ENCODE measurements around the gene RNF144B.
"Not testable (repeated sequence)": the region's sequence is repeated elsewhere in the genome, so short reads cannot be mapped to it uniquely, and the experiment has no call there.

RNF144B gene

DNA sequence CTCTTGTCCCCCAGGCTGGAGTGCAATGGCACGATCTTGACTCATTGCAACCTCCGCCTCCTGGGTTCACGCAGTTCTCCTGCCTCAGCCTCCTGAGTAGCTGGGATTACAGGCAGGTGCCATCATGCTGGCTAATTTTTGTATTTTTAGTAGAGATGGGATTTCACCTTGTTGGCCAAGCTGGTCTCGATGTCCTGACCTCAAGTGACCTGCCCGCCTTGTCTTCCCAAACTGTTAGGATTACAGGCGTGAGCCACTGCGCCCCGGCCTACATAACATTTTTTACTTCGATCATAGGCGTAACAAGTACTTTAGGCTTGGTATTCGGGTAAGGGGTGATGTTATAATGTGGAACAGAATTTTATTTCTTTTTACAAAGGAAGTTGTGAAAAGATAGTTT is 22.5 kb downstream of the RNF144B start:
- not testable (repeated sequence) for DNase-seq (ENCODE audit: low read depth)

DNA sequence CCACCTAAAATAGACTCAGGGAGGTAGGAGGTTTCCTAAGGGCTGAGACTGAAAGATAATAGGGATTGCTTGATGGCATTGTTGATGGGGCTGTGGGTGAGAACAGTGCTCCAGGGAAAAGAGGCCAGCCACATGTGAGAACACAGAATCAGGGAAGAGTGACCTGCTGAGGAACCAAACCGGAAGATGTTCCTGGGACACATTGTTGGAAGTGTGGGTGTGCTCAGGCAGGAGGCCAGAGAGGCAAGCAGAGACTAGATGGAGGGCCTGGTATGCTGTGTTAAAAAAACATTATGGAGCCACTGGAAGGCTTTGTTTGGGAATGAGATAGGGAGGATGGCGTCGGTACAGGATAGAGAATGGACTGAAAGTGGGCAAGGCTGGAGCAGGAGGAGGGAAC is 23.3 kb downstream of the RNF144B start:
- no peak for DNase-seq (ENCODE audit: low read depth)

DNA sequence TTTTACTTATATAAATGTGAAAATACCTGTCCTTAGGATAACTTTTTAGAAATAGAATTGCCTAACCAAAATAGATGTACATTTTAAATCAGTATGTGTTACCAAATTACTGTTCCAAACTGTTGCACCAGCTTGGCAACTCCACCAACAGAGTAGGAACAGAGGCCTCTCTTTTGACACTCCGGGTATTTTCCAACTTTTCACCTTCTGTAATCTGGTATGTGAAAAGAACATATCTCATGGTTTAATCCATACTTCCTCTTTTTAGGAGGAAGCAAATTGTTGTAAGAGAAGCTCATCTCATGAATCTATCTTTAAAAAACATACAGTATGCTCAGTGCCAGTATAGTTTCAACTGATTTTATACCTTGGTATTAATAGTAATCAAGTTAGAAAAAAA is 24.9 kb downstream of the RNF144B start:
- DNase-seq (ENCODE audit: low read depth): no peak

DNA sequence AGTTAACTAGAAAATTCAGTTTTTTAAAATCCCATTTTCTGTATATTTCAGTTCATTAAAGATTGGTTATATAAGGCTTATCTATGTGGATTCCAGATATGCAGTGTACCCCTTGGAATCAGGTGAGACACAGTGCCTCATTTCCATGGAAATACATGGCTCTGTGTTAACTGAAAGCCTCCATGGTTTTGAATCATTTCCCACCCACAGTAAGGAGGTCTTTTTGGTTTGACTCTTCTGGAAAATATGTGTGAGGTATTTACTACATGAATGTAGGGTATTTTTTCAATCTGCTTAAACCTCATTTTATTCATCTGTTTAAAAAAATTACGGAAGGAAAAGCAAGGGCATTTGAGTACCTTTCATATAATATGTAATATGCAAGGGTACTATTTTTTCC is 25.5 kb downstream of the RNF144B start:
- DNase-seq (ENCODE audit: low read depth): no peak

DNA sequence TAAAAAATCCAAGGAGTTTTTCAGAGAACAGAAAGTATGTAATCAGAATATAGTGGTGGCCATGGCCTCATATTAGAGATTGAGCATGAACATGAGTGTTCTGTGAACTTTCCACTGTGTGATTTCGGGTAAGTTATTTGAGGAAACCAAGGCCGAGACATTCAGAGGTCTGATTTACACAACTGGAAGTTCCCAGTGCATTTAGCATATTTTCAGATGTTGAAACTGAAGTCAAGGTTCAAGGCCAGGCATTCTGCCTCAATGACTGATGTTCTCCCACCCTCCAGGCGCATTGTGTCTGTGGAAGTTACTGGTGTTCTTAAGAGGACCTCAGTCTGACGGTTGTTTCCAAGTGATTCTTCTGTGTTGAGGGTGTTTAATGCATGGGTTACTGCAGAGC is 26.2 kb downstream of the RNF144B start:
- no peak for DNase-seq (ENCODE audit: low read depth)

DNA sequence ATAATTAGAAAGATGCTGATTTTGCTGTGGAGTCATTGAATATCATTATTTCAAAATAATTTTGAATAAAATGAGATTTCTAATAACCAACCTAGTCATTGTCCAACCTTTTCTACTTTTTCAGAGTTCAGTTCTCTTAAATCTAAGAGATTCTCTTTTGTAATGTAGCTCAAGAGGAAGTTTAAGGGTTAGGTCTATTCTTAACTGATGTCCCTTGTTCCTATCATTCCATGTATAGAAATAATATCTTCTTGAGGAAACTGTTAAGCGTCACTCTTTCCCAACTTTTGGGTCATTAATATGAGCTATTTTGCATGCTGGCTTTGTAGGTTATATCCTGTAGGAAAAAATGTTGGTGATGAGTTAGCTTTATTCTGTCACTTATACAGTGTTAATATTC is 27.0 kb downstream of the RNF144B start:
- no peak for DNase-seq (ENCODE audit: low read depth)

DNA sequence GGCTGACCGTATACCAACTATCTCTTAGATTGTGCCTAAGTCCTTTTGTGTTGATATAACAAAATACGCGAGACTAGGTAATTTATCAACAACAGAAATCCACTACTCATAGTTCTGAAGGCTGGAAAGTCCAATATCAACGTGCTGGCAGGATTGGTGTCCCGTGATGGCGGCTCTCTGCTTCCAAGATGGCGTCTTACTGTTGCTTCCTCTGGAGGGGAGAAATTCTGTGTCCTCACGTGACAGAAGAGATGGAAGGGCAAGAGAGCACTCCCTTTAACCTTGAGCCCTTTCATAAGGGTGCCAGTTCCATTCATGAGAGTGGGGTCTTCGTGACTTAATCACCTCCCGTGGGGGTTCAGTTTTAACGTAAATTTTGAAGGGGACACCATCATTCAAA is 28.1 kb downstream of the RNF144B start:
- DNase-seq (ENCODE audit: low read depth): no peak

DNA sequence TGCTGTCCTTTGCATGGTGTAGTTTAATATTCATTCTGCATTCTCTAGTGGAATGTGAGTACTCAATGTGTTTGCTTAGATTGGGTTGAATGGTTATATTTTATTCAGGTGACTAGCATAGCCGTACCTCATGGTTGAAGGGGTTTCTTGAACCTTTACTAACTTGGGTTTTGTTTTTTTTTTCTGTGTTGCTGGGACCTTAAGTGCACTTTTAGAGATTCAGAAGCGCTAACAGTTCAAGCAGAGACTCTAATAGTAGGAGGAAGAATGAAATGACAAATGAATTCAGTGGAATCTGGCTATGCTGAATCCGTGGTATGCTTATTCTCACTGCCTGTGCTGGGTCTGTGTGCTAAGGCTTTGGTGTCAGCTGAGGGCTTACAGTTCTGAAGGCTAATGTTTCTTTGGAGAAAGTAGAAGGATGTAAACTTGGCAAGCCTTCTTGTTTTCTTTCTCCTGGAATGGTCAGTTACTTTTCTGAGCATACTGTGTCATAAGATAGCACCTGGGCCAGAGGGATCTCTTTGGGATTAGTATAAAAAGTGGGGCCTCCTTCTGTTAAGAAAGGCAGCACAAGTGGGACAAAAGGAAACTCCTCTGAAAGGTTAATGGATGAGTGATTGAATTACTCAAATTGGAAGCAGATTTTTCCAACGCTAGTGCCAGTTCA is 28.7 kb downstream of the RNF144B start:
- no peak for DNase-seq (ENCODE audit: low read depth)

DNA sequence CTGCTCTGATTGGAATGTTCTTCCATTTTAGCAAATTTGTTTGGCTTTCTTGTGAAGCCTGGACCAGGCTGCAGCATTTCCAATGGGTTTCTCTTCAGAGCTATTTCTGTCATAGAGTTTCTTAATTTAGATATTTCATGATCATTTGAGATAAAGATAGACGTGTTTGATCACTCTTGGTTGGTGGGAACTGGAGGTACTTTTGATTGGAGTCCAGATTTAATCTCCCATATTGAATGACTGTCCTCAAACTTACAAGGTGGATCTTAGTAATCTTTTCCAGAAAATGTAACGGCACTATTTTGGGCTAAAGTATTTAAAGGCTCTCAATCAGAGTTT is 29.2 kb downstream of the RNF144B start:
- DNase-seq (ENCODE audit: low read depth): no peak

DNA sequence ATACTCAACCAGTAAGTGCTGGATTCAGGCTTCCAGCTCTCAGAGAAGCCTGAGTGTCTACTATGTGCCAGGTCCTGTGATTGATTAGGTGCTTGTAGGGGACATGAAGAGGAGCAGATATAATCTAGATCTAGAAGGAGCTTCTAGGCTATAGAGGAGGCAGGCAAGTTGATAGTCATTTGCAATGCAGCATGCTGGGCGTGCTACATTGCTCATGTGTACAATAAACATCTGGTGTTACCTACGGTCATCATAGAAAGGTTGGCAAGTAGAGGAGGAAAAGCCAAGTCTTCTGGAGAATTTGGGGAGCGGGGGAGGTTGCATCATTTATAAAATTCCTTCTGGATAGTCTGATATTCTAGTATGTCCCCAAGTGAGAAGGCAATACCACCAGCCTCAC is 33.2 kb downstream of the RNF144B start:
- no peak for DNase-seq (ENCODE audit: low read depth)

DNA sequence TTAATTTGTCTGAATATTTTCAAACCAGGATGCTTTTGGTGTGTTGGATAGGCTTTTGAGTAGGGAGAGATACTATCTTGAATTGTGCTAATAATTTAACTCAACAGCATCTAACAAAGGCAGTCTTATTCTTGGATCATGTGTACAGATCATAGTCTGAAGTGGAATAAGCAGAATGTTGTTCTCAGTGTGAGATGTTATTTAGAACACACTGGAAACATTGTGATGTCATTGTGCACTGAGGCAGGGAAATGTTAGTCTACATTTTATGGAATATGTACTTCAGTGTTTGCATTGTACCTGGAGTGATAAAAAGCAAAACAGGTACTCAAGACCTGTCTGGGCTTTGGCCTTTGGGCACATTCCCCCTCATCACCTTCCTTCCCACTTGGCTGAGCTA is 35.0 kb downstream of the RNF144B start:
- DNase-seq (ENCODE audit: low read depth): no peak

DNA sequence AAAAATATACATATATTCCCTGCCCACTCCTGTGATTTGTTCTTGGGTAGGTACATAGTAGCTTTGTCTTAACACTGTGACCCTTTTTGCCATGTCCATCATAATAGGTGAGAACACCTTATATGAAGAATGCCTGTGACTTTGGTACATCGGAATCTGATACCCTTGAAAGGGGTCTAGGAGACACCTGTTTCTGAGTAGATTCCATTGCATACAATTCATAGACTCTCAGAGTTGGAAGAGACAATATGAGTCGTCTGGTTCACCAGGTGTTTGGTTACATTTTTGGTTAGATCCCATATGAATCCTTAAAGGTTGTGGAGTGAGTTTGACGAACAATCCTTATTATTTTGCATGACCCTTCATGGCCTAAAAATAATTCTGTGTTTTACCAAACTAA is 36.3 kb downstream of the RNF144B start:
- no peak for DNase-seq (ENCODE audit: low read depth)

DNA sequence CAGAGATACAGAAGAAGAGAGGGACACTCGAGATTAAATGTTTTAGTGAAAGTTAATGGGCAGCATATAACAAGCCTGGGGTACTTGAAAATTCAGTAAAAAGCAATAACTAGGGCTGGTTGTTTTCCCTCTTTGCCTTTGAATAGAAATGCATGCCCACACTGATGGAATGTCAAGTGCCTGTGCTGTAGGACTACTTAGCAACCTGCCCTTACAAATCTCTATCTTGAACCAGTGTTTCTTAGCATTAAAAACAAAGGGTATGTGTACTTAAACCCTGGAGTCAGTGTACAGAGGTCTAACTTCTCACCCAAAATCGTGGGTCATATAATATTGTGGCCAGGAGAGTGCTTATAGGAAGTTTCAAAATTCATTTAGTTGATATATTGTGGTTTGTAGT is 37.1 kb downstream of the RNF144B start:
- DNase-seq (ENCODE audit: low read depth): no peak

DNA sequence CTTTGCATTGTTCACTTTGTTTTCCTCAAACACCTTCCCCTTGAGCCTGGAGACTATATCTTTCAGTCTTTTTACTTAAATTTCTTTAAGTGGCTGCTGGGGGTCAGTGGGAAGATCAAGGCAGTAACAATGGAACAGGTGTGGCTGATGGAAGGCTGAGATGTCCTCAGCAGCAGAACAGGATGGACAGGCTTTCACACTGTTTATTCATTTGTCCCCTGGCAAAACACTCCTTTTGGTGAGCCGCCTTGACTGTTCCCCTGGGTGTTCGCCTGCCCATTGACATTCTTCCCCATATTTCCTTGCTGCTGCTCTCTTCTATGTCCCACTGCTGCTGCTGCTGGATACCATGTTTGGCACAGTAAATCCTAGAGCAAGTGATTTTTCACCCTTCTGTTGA is 38.1 kb downstream of the RNF144B start:
- no peak for DNase-seq (ENCODE audit: low read depth)

DNA sequence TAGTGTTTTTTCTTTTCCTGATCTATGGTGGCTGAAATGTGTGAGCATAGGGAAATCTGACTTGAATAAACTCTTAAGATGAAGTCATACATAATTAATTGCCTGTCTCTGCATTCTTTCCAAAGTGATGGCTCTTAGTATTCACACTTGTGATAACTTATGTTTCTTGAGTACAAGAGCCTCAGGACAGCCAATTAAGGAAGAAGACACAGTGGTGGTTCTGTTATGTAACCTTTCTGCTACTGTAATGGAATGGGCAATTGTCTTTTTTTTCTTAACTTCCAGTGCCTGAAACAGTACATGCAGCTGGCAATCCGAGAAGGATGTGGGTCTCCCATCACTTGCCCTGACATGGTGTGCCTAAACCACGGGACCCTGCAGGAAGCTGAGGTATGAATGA is 40.1 kb downstream of the RNF144B start:
- no peak for DNase-seq (ENCODE audit: low read depth)

DNA sequence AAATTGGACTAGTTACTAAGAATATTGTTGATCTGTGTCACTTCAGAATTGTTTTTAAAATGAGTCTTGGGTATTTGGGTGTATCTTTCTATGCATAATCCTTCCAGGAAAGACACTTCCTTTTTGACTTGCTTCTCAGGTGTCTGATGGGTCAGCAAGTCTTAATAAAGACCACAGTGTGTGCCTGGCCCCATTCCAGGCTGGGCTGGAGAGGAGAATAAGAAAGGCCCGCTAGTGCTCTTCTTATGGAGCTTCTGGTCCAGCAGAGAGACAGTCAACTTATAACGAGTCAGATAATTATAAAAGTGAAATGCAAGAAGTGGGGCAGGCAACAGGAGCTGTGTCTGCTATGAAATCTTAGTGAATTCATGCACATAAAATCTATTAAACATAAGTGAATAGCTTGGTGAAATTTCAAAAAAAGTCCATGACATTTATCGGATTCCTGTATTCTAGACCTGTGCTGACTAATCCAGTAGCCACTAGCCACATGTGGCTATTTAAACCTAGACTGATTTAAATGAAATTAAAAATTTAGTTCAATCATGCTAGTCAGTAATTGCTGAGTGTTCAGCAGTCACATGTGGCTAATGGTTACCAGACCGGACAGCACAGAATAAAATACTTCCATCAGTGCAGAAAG is 42.6 kb downstream of the RNF144B start:
- no peak for DNase-seq (ENCODE audit: low read depth)

DNA sequence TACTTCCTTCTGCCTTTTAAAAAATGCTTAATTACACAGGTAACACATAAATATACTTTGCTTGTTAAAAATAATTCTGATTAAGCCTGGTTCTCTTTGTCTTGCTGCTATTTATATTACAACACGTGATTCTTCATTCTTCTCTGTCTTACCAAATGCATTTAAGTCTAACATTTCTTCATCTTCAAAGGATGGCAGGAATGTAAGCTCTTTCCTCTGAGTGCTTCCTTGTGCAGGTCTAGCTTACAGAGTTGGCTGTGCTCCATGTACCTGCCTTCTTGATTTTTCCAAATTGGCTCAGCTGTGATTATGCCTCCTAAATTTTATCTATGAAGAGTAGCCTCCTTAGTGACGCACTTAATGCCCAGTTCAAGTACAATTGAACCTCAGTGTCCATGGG is 44.4 kb downstream of the RNF144B start:
- DNase-seq (ENCODE audit: low read depth): no peak

DNA sequence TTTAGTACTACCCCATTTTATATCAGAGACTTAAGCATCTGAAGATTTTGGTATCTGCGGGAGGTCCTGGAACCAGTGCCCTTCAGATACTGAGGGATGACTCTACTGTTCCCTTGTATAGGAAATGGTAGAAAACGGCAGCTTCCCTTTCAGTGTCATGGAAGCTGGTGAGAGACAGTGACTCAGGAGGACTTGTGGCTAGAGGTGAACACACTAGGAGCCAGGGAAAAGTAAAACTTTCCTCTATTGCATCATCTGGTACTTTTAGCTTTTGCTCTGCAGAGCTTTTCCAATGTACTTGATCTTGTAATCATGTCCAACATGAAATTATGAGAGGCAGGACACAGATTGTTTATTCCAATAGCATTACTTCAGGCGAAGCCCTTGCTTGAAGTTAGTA is 45.0 kb downstream of the RNF144B start:
- no peak for DNase-seq (ENCODE audit: low read depth)

DNA sequence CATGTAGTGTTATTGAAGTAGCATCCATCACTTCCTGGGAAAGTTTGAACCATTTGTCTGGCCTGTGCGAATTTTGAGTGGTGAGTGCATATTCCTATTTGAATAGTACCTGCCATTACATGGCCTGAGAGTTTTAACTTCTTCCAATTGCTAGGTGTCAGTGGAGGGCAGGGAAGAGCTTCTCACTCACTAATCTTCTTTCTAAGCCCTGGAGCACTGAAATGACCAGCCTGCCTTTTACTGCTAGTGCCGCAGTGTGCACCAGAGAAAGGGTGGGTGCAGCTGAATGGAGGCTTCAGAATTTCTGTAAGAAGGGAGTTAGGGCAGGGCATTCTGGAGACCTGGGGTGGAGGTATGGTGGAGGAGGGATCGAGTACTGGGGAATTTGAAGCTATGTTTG is 45.5 kb downstream of the RNF144B start:
- DNase-seq (ENCODE audit: low read depth): no peak

DNA sequence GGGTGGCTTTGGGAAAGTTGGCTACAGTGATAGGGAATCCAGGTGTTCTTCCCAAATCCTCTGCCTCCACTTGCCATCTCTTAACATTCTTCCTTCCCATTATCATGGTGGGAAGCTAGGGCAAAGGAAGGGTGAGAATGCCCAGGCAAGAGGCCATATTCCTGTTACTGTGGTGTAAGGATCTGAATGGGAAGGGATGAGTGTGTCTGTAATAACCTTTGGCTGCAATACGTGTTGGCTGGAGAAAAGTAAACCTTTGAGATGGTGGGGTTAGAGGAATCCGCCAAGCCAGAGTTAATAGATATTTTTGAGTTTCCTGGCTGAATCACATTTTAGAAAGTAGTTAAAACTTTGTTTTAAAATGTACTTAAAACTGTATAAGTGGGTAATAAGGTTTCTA is 45.9 kb downstream of the RNF144B start:
- no peak for DNase-seq (ENCODE audit: low read depth)

DNA sequence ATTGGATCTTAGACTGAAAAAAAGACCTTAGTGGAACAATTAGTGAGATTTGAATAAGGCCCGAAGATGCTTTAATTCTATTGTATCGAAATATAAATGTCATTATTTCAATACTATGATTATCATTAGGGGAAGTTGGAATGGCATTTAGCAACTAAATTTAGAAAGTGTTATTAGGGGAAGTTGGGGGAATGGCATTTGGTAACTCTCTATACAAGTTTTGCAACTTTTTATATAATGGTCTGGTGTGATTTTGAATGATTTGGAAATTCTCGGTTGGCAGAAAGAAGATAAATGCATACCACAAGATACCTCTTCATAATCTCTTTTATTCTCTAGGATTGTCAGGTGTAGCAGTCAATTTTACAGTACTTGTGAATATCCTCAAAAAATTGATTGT is 49.2 kb downstream of the RNF144B start:
- no peak for DNase-seq (ENCODE audit: low read depth)

DNA sequence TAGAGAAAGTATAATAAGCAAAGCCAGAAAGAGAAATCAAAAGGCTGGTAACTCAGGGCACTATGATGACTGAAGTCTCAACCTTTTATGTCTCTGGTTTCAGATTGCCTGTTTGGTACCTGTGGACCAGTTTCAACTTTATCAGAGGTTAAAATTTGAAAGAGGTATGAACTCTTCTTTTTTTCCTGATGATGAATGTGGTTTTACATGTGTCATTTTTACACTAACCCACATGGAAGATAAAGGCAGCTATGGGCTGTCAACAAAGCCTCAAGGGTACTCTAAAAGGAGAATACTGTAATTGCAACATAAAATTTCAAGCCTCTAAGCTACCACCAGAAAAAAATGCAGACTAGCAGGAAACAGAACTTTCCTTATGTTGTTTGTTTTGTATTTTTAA is 52.4 kb downstream of the RNF144B start:
- no peak for DNase-seq (ENCODE audit: low read depth)

DNA sequence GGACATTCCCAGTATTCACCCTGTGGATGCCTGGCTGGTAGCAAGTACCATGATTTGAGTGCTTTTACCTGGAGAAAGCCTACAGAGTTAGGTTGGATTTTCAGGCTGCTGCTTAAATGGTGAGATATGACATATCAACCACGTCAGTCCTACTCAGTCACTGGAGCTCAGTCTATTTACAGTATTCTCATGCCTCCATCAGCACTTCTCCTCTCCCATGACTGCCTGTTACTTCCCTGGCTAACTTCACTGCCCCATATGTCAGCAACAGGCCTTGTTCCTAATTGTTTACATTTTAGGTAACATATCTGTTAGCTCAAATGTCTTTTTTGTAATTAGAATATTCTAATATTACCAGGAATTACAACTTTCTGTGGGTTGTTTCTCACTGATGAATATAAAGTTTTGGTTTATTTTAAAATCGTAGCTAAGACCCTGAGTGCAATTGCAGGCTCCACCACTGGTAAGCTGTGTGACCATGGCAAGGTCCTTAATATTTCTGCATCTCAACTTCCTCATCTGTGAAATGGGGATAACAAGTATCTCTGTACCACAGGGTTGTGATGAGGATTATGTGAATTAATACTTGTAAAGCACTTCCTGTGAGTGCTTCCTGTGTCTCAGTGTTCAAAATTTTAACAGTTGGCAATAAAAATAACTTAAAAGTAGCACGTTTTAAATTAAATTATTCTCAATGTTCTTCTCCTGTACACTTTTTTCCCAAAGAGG is 54.3 kb downstream of the RNF144B start:
- no peak for DNase-seq (ENCODE audit: low read depth)

DNA sequence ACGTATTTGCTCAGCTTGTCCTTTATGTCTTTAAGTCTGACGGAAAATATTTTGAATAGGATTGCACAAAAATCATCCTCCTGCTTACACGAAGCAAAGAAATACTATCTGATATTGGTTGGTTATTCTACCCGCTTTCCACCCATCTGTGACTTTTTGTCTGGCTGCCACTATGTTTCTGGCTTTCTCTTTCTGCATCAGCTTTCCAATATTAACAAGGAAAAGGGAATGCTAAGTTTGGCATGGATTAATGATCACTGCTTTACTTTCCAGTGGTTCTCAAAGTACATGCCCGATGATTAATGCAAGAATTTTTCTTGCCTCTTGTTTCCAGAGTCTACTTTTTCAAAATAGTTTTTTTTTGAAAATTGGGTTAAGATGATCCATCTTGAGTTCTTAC is 57.0 kb downstream of the RNF144B start:
- no peak for DNase-seq (ENCODE audit: low read depth)
